Fibroblast of the aortic adventitia (primary cell): ENCODE data around the gene CDH15. TPM values are rescaled to one million over a fixed set of nuclear protein-coding genes. Genes with fewer than 3 reads are reported as not detected.
A peak's percentile ranks its signal among the peaks of the same experiment; 100 is the strongest.

Source experiments
- DNase-seq: peaks from one replicate; pipeline ENCODE4 v3.0.0-alpha.2; 2010; ENCODE audit warnings: low read depth
- H3K4me3 ChIP-seq: 2 replicates; pipeline ENCODE4 v1.5.1; 2011; ENCODE audit warnings: low read depth, mild to moderate bottlenecking, control low read depth, low read length, moderate library complexity
- total RNA-seq: library from RNA; depleted of rRNA; stranded (reverse); fragments of >200 nt; gene quantifications from 2 replicates; pipeline ENCODE4 v1.2.3, GENCODE V29; 2012; ENCODE audit warnings: low replicate concordance
- TF ChIP-seq, protein P1 (sequence below): IDR thresholded peaks from 2 replicates; pipeline ENCODE4 v1.5.1; 2011; ENCODE audit warnings: mild to moderate bottlenecking, low read length, control low read depth, inconsistent platforms; ENCODE audit not compliant: insufficient read depth

CDH15 gene
- total RNA-seq, 1 donor = 0.09 TPM

GRCh38 chr16:89197033-89197632, 25.6 kb downstream of the CDH15 start:
- TF ChIP-seq, protein P1, sequence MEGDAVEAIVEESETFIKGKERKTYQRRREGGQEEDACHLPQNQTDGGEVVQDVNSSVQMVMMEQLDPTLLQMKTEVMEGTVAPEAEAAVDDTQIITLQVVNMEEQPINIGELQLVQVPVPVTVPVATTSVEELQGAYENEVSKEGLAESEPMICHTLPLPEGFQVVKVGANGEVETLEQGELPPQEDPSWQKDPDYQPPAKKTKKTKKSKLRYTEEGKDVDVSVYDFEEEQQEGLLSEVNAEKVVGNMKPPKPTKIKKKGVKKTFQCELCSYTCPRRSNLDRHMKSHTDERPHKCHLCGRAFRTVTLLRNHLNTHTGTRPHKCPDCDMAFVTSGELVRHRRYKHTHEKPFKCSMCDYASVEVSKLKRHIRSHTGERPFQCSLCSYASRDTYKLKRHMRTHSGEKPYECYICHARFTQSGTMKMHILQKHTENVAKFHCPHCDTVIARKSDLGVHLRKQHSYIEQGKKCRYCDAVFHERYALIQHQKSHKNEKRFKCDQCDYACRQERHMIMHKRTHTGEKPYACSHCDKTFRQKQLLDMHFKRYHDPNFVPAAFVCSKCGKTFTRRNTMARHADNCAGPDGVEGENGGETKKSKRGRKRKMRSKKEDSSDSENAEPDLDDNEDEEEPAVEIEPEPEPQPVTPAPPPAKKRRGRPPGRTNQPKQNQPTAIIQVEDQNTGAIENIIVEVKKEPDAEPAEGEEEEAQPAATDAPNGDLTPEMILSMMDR = no peak
- DNase-seq = no peak

DNA sequence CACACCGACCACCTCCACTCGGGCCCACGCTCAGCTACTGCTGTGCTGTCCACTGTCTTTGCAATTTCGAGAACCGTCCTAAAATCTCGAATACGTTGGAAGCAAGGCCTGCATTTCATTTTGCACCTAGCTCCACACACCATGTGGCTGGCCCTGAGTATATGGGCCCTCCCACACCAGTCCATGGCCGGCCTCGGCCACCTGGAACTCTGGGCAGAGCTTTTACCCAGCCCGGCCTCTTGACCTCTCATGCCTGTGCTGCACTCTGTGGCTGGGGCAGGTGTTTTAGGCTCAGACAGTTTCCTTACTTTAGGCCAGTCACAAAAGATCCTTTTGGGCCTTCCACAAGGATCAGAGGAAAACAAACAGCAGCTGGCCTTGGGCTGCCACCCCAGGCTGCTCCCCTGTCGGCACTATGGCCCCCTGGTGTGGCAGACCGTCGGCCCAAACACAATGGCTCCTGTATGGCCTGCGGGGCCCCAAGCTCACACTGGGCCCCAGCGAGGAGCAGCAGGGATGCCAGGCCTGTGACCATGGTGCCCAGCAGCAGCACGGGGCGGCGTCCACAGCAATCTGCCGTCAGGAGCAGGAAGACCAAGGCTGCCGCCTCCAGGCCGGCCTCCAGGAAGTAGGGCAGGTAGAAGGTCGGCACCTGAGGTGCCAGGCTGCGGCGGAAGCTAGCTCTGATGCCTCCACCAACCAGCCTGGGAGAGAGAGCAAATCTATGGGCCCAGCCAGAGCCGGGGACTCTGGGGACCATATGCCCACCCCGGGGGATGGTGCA, 26.3 kb downstream of the CDH15 start:
- TF ChIP-seq, protein P1 = no peak
- no peak overlapping the region for H3K4me3 ChIP-seq
- DNase-seq = no peak

More at GRCh38 chr16:89197033-89197632, 25.6 kb downstream of the CDH15 start:
- H3K4me3 ChIP-seq = no peak overlapping the region

GRCh38 chr16:89198417-89199240, 27.1 kb downstream of the CDH15 start:
- DNase-seq = no peak
- H3K4me3 ChIP-seq = no peak overlapping the region
- TF ChIP-seq, protein P1 = no peak

GRCh38 chr16:89199241-89200123, 27.9 kb downstream of the CDH15 start:
- DNase-seq = no peak
- H3K4me3 ChIP-seq = no peak overlapping the region
- TF ChIP-seq, protein P1 = no peak

DNA sequence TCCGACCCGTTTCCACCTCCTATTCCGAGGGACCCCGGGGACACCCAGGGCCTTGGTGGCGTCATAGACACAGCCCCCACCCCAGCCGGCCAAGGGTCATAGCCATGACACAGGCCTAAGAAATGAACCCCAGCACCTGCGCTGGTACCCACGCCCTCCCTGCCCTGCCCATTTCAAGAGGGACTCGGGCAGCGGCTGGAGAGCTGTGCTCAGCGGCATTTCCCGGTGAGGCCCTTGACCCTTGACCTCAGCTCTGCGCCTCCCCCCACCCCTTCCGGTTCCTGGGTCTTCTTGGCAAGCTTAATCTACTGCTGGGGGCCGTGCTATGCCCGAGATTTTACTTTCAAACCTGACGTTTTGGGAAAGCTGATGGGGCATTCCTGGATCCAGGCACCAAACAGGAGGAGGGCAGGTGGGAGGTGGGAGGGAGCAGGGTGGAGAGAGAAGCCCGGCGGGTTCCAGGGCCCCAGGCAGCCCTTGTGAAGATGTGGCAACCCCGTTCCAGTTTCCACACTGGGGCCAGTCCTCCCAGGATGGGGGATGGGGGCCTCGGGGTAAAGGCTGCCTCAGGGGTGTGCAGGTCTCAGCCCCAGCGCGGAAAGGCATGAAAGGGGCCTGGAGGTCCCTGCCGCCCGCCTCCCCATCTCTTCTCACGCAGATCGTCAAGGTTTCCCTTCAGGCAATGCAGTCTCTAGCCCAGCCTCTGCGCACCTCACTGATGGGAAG, 28.7 kb downstream of the CDH15 start, which contains the start of gene SLC22A31:
Gene SLC22A31 (minus strand): TSS at position 414 of the 726 bp plus-strand sequence. CDS start 36 bp downstream, at position 378.
- DNase-seq = no peak
- TF ChIP-seq, protein P1 = no peak
- H3K4me3 ChIP-seq = peak within 1 kb of the TSS; percentile 54
